ENCODE results near the gene LKAAEAR1. TPM values are rescaled to one million over a fixed set of nuclear protein-coding genes. Genes with fewer than 3 reads are reported as not detected.

LKAAEAR1 gene
- total RNA-seq, 4 donors from 2014 or later: not detected

DNA sequence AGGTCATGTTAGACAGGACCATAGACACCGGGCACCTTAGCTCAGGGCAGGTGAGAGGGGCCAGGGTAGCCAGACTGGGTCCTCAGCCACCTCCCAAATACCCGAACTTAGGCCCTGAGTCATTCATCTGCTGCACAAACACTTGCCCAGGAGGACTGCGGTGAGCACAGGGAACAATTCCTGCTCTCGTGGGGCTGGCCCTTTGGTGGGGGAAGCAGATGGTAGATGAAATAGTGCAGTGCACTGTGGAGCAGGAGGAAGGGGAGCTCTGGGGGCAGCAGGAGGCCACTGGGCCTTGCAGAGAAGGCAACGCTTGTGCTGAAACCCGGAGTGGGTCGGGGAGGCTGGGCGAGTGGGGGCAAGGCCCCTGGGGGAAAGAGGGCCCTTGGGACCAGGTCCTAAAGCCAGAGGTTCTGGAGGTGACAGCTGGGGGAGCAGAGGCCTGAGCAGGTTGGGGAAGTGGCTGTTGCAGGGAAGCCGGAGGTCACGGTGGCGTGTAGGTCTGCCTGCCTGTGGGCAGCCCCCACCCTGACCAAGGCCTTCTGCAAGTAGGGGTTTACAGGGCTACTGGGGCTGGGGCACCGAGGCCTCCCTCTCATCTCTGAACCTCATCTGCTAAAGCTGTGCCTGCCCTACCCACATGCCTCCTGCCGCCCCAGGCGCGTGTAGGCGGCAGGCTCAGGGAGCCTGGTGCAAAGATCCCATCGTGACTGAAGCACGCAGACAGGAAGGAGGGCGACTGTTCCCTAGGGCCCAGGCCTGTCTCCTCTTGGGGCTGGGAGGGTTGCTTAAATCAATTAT, 27.8 kb upstream of the LKAAEAR1 start:
- peaks cover 10% of the 10 kb centered on the region for H3K27me3 ChIP-seq
- H3K9me3 ChIP-seq: no peaks in the 10 kb centered on the region
- TF ChIP-seq, protein P1, sequence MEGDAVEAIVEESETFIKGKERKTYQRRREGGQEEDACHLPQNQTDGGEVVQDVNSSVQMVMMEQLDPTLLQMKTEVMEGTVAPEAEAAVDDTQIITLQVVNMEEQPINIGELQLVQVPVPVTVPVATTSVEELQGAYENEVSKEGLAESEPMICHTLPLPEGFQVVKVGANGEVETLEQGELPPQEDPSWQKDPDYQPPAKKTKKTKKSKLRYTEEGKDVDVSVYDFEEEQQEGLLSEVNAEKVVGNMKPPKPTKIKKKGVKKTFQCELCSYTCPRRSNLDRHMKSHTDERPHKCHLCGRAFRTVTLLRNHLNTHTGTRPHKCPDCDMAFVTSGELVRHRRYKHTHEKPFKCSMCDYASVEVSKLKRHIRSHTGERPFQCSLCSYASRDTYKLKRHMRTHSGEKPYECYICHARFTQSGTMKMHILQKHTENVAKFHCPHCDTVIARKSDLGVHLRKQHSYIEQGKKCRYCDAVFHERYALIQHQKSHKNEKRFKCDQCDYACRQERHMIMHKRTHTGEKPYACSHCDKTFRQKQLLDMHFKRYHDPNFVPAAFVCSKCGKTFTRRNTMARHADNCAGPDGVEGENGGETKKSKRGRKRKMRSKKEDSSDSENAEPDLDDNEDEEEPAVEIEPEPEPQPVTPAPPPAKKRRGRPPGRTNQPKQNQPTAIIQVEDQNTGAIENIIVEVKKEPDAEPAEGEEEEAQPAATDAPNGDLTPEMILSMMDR (IDR thresholded peaks at IDR 0.05): no peak
- no peak for TF ChIP-seq EP300 (IDR thresholded peaks at IDR 0.05)
- TF ChIP-seq POLR2A (IDR thresholded peaks at IDR 0.05): no peak
- TF ChIP-seq POLR2AphosphoS5 (IDR thresholded peaks at IDR 0.05): no peak
- H3K36me3 ChIP-seq: no peaks in the 10 kb centered on the region
- H3K27ac ChIP-seq: no peak overlapping the region
- 76% methylated on average over 17 of the region's 19 CpGs for WGBS
- no peak overlapping the region for H3K4me3 ChIP-seq
- peak; percentile 49 to 73 for DNase-seq (ENCODE audit: low spot score in 2 of 2)
- H3K4me1 ChIP-seq: no peaks in the 10 kb centered on the region

DNA sequence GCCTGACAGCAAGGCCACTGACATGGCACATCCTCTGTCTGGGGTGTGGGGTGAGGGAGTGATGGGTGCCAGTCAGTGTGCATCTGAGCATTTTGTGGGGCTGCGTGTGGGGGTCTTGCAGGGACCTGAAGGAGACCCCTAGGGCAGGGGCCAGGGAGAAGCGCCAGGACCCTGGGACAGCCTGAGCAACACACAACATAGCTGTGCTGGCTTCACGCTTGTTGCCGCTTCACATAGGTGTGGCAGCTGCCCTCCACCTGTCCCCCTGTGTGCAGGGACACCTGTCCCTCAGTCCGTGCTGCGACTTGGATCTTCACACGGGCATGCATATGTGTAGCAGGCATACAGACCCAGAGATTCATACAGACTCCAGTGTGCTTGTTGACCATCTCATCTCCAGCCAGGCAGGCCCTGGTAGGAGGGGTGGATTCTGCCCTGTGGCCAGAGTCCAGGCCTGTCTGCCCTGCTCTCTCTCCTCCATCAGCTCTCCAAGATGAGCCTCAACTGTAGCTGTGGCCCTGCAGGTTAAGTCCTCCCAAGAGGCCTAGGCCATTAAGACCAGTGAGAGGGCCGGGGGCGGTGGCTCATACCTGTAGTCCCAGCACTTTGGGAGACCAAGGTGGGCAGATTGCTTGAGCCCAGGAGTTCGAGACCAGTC, 26.3 kb upstream of the LKAAEAR1 start:
- peaks cover 24% of the 10 kb centered on the region for H3K27me3 ChIP-seq
- H3K9me3 ChIP-seq: no peaks in the 10 kb centered on the region
- WGBS: 86% methylated on average over 7 of the region's 10 CpGs
- H3K36me3 ChIP-seq: no peaks in the 10 kb centered on the region
- H3K4me1 ChIP-seq: no peaks in the 10 kb centered on the region
- no peak for TF ChIP-seq POLR2A (IDR thresholded peaks at IDR 0.05)
- TF ChIP-seq, protein P1 (IDR thresholded peaks at IDR 0.05): no peak
- no peak for TF ChIP-seq POLR2AphosphoS5 (IDR thresholded peaks at IDR 0.05)
- TF ChIP-seq EP300 (IDR thresholded peaks at IDR 0.05): no peak
- H3K4me3 ChIP-seq: no peak overlapping the region
- DNase-seq (ENCODE audit: low spot score in 2 of 2): peak; percentile 49 to 67
- no peak overlapping the region for H3K27ac ChIP-seq

DNA sequence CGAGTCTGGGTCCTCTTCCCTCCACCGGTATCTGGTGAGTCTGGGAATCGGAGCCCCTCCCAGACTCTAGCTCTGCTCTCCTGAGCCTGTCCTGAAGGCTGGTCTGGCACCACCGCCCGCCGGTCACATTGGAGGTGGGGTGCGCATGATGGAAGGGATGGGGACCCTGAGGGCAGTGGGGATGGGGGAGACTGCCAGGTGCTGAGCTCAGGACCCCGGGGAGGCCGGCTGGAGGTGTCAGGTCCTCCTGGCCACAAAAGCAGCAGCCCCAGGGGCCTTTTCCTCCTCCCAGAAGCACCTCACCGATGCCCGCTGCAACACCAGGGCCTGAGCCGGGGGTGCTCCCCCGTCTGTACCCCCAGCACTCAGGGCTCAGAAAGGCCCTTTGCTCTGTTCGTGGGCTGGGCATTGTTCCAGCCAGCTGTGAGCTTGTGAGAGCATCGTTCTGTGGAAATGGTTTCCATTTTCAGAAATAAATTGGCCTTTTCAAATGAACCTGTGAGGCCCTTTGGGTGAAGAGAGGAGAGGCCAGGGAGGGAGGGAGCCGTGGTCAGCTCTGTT, 25.7 kb upstream of the LKAAEAR1 start:
- TF ChIP-seq POLR2AphosphoS5 (IDR thresholded peaks at IDR 0.05) (no peak), POLR2A (IDR thresholded peaks at IDR 0.05) (no peak), EP300 (IDR thresholded peaks at IDR 0.05) (no peak)
- TF ChIP-seq, protein P1 (IDR thresholded peaks at IDR 0.05): no peak
- Histone ChIP-seq H3K27me3 (peaks cover 27% of the 10 kb centered on the region), H3K9me3 (no peaks in the 10 kb centered on the region), H3K36me3 (no peaks in the 10 kb centered on the region), H3K4me3 (no peak overlapping the region), H3K4me1 (no peaks in the 10 kb centered on the region), H3K27ac (no peak overlapping the region)
- WGBS: 76% methylated on average over 16 of the region's 16 CpGs
- DNase-seq (ENCODE audit: low spot score in 2 of 2): peak; percentile 48 to 65

DNA sequence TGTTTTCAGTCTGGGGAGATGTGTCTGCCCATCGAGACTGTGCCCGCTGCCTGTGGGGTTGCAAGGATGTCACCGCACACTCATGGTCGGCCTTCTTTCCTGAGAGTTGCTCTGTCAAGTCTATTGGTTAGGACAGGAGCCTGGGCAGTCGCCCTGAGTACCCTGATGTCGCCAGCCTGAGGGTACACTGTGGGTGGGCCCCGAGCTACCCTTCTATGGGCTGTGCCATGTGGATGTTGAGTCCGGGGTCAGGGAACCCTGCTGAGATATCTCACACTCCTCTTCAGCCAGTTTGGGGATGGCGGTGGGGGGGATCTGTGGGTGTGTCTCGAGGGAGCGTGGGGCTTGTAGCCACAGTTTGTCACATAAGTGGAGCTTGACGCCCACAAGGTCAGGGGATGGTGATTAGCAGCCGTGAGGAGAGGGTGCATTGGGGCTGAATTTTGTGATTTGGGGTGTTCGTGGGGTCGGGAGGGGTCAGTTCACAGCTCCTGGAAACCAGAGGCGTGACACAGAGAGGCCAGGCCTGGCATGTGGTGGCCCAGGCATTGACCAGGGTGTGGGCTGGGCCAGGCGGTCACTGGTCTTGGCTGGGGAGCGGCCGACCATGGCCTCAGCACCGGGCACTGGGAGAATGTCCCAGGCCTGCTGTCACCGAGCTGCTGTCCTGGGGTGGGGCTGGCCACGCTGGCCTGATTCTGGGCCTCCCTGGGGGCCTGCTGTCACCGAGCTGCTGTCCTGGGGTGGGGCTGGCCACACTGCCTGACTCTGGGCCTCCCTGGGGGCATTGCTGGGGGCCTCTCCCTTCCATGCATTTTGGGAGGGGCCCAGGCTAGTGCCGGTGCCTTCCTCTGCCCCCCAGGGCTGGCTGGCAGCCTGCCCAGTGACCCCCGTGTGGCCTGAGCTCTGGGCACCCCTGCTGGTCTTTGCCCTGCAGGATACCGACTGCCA, 24.8 kb upstream of the LKAAEAR1 start:
- no peak overlapping the region for H3K4me3 ChIP-seq
- no peaks in the 10 kb centered on the region for H3K36me3 ChIP-seq
- WGBS: 77% methylated on average over 10 of the region's 26 CpGs
- no peaks in the 10 kb centered on the region for H3K9me3 ChIP-seq
- no peak overlapping the region for H3K27ac ChIP-seq
- TF ChIP-seq POLR2AphosphoS5 (IDR thresholded peaks at IDR 0.05) (no peak), EP300 (IDR thresholded peaks at IDR 0.05) (no peak), POLR2A (IDR thresholded peaks at IDR 0.05) (no peak)
- TF ChIP-seq, protein P1 (IDR thresholded peaks at IDR 0.05): no peak
- DNase-seq (ENCODE audit: low spot score in 2 of 2): peak; percentile 51 to 72
- H3K27me3 ChIP-seq: peaks cover 36% of the 10 kb centered on the region
- no peaks in the 10 kb centered on the region for H3K4me1 ChIP-seq
